GM13977 (cell line): Measurements from ENCODE around the gene VEGFA.

Experiments used
- DNase-seq: peaks from one replicate; pipeline ENCODE4 v3.0.0; 2012; ENCODE audit warnings: low spot score
- in situ Hi-C: fragments of 300-500 bp; cut with MboI; formaldehyde crosslinking; loops from one replicate; pipeline ENCODE4 v1.12.0; 2022; ENCODE audit warnings: low sequenced_read_pairs, low pct_unique_long_range_greater_than_20kb, mixed read lengths, inconsistent platforms; ENCODE audit not compliant: unreplicated experiment
- TF ChIP-seq, protein P1 (sequence below): IDR thresholded peaks from 2 replicates; pipeline ENCODE4 v1.5.1; 2012; ENCODE audit warnings: mild to moderate bottlenecking, control low read depth; ENCODE audit not compliant: insufficient read depth; ENCODE audit errors: extremely low read depth, missing control alignments

The VEGFA gene

DNA sequence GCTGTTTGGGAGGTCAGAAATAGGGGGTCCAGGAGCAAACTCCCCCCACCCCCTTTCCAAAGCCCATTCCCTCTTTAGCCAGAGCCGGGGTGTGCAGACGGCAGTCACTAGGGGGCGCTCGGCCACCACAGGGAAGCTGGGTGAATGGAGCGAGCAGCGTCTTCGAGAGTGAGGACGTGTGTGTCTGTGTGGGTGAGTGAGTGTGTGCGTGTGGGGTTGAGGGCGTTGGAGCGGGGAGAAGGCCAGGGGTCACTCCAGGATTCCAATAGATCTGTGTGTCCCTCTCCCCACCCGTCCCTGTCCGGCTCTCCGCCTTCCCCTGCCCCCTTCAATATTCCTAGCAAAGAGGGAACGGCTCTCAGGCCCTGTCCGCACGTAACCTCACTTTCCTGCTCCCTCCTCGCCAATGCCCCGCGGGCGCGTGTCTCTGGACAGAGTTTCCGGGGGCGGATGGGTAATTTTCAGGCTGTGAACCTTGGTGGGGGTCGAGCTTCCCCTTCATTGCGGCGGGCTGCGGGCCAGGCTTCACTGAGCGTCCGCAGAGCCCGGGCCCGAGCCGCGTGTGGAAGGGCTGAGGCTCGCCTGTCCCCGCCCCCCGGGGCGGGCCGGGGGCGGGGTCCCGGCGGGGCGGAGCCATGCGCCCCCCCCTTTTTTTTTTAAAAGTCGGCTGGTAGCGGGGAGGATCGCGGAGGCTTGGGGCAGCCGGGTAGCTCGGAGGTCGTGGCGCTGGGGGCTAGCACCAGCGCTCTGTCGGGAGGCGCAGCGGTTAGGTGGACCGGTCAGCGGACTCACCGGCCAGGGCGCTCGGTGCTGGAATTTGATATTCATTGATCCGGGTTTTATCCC, at the start of gene VEGFA:
VEGFA (plus strand) TSS at position 686 of the 846 bp plus-strand sequence.
- in situ Hi-C loops: loop anchor here (10.0 kb wide), 1 partner anchor 305 kb away; no protein-coding TSS in a partner anchor
- DNase-seq: peak; percentile 98
- TF ChIP-seq, protein P1, sequence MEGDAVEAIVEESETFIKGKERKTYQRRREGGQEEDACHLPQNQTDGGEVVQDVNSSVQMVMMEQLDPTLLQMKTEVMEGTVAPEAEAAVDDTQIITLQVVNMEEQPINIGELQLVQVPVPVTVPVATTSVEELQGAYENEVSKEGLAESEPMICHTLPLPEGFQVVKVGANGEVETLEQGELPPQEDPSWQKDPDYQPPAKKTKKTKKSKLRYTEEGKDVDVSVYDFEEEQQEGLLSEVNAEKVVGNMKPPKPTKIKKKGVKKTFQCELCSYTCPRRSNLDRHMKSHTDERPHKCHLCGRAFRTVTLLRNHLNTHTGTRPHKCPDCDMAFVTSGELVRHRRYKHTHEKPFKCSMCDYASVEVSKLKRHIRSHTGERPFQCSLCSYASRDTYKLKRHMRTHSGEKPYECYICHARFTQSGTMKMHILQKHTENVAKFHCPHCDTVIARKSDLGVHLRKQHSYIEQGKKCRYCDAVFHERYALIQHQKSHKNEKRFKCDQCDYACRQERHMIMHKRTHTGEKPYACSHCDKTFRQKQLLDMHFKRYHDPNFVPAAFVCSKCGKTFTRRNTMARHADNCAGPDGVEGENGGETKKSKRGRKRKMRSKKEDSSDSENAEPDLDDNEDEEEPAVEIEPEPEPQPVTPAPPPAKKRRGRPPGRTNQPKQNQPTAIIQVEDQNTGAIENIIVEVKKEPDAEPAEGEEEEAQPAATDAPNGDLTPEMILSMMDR: peak; percentile 99

DNA sequence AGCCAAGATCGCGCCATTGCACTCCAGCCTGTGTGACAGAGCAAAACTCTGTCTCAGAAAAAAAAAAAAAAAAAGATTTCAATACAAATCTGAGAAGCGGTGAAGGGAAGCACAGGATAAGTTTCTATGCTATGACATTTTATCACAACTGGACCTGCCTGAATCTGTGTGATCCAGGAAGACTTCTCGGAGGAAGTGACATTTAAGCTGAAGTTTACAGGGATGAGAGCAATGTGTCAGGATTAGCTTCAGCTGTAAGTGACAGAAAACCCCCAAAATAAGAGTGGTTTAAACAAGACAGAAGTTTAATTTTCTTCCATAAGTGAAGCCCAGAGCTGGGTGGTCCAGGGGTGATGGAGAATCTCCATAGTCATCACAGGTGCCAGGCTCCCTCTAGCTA, 49.0 kb upstream of the VEGFA start:
- TF ChIP-seq, protein P1: no peak
- DNase-seq: no peak
- in situ Hi-C loops: no loop called here

DNA sequence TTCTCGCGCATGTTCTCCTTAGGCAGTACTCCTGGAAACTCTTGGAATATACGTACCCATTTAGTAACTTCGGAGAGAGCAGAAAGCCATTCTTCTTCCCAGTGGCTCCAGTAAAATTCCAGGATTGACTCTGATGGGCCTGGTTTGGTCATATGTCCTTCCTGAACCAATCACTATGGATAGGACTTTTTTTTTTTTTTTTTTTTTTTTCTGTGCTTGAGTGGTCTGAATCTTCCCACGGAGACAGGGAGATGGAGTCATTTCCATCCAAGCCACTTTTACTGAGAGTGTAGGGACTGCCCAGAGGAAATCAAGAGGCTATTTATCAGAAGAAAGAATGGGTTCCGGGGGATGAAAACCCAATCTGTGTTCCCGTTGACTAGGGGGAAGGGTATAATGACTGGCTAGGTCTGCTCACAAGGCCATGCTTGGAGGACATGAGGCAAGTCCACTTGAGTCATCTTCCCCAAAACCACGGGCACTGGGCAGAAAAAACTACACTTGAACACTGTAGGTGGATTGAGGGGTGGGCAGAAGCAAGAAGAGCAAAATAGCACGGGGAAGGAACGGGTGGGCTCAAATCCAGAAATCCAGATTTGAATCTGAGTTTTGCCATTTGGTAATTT, 47.0 kb upstream of the VEGFA start:
- in situ Hi-C loops: no loop called here
- no peak for DNase-seq
- TF ChIP-seq, protein P1: no peak

DNA sequence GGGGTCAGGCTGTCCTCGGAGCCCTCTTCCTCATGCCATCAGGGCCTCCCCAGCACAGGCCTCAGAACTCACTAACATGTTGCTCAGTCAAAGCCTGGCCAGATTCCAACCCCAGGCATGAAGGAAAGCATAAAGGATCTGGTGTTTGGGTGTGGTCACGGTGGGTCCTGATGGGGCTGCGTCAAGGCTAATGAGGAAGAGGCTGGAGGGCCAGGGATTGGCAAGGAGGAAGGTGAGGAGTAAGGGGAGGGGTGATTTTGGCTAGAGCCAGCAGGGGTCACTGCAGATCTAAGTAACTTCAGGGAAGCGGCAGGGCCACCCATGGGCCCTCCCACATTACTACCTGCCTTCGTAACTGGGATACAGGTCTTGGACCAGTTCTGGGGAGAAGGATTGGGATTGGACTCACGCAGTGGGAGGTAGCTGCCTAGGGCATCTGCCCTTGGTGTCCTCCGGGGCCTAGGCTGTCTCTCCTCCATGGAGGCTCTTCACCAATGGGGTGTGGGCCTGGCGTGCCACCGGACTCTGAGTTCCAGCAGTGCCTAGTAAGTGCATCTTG, 46.2 kb upstream of the VEGFA start:
- TF ChIP-seq, protein P1: peak; percentile 89
- peak; percentile 80 for DNase-seq
- in situ Hi-C loops: no loop called here

DNA sequence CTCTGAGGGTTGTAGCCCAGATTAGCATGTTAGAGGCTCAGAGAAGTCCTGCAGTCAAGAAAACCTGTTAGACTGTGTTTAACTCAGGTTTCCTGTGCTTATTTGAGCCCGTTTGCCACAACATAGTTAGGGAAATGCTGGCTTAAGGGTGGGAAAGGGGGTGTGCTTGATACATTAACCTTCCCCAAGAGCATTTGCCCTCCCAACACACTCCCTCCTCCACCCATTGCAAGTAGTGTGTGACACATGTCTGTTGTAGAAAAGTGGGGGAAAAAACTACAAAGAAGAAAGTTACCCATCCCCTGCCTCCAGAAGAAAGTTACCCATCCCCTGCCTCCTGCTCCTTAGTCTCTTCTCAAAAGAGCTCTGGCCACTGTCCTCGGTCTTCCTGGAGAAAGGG, 45.7 kb upstream of the VEGFA start:
- in situ Hi-C loops: no loop called here
- TF ChIP-seq, protein P1: peak; percentile 4
- no peak for DNase-seq

DNA sequence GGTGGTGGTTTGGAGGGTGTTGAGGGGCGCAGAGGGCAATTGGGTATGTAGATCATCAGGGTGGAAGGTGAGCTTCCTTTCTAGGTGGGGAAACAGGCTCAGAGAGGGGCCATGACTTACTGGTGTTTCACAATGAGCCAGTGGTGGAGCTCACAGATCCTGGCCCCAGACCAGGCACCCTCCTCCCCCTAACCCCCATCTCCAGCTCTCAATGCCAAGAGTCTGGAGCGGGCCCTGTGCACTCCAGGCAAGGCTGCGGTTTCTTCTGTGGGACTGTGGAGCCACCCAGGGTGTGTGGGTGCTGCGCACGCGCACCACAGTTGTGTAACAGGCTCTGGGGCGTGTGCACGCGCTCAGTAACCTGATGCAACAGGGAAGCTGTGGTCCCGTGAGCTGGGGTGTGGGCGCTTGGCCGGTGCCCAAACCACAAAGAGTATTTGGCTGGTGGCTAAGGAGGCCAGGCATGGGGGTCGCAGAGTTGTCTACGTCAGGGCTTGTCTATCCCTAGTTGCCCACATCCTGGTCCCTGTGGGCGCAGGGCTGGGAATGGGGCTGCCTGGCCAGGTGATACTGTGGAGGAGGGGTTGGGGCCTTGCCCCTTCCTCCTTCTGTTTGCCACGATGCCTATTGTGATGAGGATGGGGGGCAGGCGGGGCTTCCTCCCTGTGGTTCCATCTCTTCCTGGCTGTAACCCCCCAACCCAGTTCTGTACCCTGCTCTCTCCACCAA, 44.9 kb upstream of the VEGFA start:
- TF ChIP-seq, protein P1: no peak
- peak; percentile 73 for DNase-seq
- in situ Hi-C loops: no loop called here
